Measurements from ENCODE around the gene KCNAB1. TPM values are rescaled to one million over a fixed set of nuclear protein-coding genes. Genes with fewer than 3 reads are reported as not detected.

The KCNAB1 gene
- total and polyA plus RNA-seq, 8 donors: 0.76 to 4.9 (median 3.2) TPM

DNA sequence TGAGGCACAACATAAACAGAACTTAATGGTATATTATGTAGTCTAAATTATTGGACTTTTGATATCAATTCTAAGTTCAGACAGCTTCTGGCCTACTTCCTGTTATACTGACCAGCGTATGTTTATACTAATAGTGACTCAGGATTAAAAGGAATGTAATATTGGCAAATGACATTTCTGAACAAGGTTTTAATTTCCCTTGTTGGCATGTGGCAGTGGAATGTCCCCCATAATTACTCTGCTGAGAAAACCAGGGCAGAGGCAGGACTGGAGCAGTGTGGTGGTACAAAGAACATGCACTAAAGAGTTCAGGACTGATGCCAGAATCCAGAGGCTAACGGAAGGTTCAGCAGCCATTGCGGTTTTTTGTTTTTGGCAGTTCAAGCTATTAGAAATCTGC, 184.0 kb downstream of the KCNAB1 start:
- peak overlapping the region in 1 of 4 donors; percentile 31 for H3K27ac ChIP-seq
- 58 to 69% methylated on average over 3 of the region's 3 CpGs for WGBS, 2 donors
- TF ChIP-seq CTCF (IDR thresholded peaks at IDR 0.05): no peak
- intact Hi-C loops (cut with DNase I): no loop called here
- peaks cover 0 to 3% (median 0%) of the 10 kb centered on the region in 3 donors for H3K4me1 ChIP-seq
- H3K4me3 ChIP-seq: no peak overlapping the region
- H3K9me3 ChIP-seq: no peaks in the 10 kb centered on the region
- no peak for FAIRE-seq
- no peak for DNase-seq
- ATAC-seq: peak in 3 of 4 donors; percentile 25 to 47 (median 46)
- no peaks in the 10 kb centered on the region for H3K36me3 ChIP-seq
- H3K27me3 ChIP-seq: no peaks in the 10 kb centered on the region

DNA sequence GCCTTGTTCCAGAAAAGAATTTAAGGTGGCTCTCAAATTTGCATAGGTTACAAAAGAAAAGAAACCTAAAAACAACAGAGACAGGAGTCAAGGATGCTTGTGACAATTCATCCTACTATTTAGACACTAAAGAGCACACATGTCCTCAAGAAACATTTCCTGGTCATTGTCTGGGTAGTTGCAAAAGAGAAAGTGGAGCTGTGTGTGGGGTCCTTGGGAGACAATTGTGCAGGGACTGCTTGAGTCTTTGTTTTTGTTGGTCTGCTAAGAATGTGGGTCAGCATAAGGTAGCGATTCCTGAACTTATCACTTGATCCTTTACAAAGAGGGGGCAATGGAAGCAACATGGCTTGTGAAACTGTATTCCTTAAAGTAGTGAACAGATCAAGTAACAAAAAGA, 185.3 kb downstream of the KCNAB1 start:
- FAIRE-seq: no peak

DNA sequence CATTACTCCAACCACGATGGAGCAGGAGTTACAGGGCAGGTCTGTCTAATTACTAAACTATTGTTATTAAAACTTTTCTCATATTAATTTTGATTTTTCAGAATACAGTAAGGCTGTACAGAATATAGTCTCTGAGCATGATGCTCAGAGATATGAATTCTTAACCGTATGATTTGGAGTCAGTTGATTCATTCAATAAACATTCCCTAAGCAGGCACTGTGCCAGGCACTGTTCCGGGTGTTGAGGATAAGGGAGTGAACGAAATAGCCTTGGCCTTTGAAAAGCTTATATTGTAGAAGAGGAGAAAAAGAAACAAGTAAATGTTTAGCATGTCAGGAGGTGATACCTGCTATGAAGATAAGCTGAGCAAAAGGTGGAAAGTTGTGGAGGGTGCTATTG, 187.3 kb downstream of the KCNAB1 start:
- Histone ChIP-seq H3K27me3 (no peaks in the 10 kb centered on the region), H3K4me1 (peaks cover 0 to 3% (median 0%) of the 10 kb centered on the region in 3 donors), H3K9me3 (no peaks in the 10 kb centered on the region), H3K36me3 (no peaks in the 10 kb centered on the region), H3K4me3 (no peak overlapping the region), H3K27ac (no peak overlapping the region)
- TF ChIP-seq CTCF (IDR thresholded peaks at IDR 0.05): no peak
- FAIRE-seq: no peak
- ATAC-seq: peak in 3 of 4 donors; percentile 45 to 69 (median 56)
- WGBS, 2 donors: 22 to 23% methylated on average over 4 of the region's 4 CpGs
- intact Hi-C loops (cut with DNase I): no loop called here
- peak in 4 of 6 donors; percentile 42 to 70 (median 53) for DNase-seq

More for the DNA sequence above, 185.3 kb downstream of the KCNAB1 start:
- Histone ChIP-seq H3K4me3 (no peak overlapping the region), H3K4me1 (peaks cover 0 to 3% (median 0%) of the 10 kb centered on the region in 3 donors), H3K36me3 (no peaks in the 10 kb centered on the region), H3K9me3 (no peaks in the 10 kb centered on the region), H3K27ac (no peak overlapping the region), H3K27me3 (no peaks in the 10 kb centered on the region)
- DNase-seq (no peak), ATAC-seq (no peak)
- TF ChIP-seq CTCF (IDR thresholded peaks at IDR 0.05): no peak
- intact Hi-C loops (cut with DNase I): no loop called here
- 75 to 88% methylated on average over 1 of the region's 1 CpG for WGBS, 2 donors

GRCh38 chr3:156311431-156311830, 191.1 kb downstream of the KCNAB1 start:
- ATAC-seq (no peak), FAIRE-seq (no peak), DNase-seq (no peak)
- Histone ChIP-seq H3K4me1 (no peaks in the 10 kb centered on the region), H3K27me3 (no peaks in the 10 kb centered on the region), H3K4me3 (no peak overlapping the region), H3K36me3 (no peaks in the 10 kb centered on the region), H3K9me3 (no peaks in the 10 kb centered on the region), H3K27ac (no peak overlapping the region)
- intact Hi-C loops (cut with DNase I): no loop called here
- TF ChIP-seq CTCF (IDR thresholded peaks at IDR 0.05): no peak
- WGBS, 2 donors: 74 to 77% methylated on average over 4 of the region's 4 CpGs

DNA sequence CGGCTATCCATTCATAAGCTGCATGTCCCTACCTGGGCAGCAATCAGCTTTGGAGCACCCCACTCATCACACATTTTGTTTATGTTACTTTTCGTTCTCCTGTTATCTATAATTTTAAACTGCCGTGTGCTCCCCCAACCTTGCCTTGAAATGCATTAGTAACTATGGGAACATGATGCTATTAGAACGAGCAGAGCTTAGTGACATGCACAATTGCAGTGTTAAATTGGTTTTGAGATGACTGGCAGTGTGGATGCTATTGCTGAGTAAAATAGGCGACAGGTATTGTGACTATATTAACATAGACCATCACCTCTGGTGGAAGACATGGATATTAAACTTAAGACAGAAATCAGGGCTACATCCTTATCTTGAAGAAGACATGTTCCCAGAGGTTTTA, 191.6 kb downstream of the KCNAB1 start:
- ATAC-seq (peak in 2 of 4 donors; percentile 43 to 69), DNase-seq (no peak), FAIRE-seq (no peak)
- Histone ChIP-seq H3K9me3 (no peaks in the 10 kb centered on the region), H3K36me3 (no peaks in the 10 kb centered on the region), H3K27ac (no peak overlapping the region), H3K4me3 (no peak overlapping the region), H3K4me1 (no peaks in the 10 kb centered on the region), H3K27me3 (no peaks in the 10 kb centered on the region)
- intact Hi-C loops (cut with DNase I): no loop called here
- no peak for TF ChIP-seq CTCF (IDR thresholded peaks at IDR 0.05)
- 59 to 68% methylated on average over 5 of the region's 5 CpGs for WGBS, 2 donors

Measured in pancreas (tissue), 10 donors.